ENCODE results near the gene INPP5A. TPM values are rescaled to one million over a fixed set of nuclear protein-coding genes. Genes with fewer than 3 reads are reported as not detected.

Gene INPP5A
- total RNA-seq, 1 experiment from 2014 or later: 16.6 TPM

DNA sequence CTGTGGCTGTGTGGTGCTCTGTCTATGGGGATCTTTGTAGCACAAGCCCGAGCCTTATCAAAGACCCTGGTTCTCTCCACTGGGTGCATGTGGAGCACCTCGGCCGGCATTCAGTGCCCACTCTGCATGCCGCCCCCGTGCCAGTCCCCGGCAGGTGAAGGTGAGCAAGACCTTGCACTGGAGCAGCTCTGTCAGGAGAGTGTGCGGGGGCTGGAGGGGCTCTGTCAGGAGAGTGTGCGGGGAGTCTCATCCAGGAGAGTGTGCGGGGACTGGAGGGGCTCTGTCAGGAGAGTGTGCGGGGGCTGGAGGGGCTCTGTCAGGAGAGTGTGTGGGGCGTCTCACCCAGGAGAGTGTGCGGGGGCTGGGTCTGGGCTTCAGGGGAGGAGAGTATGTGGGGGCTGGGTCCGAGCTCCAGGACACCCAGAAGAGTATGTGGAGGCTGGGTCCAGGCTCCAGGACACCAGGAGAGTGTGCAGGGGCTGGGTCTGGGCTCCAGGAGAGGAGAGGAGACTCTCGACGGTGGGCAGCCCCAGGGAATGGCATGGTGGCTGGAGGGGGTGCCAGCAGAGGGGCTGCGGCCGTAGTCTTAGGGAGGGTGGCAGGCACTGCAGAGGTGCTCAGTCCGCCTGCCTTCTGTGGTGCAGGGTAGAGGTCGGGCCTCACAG is 40.8 kb downstream of the INPP5A start:
- no TSS peak for BruUV-seq (replicated peaks)
- intact Hi-C loops (cut with micrococcal nuclease; ENCODE audit: unreplicated experiment): loop anchor here (5.0 to 10.0 kb wide), 2 partner anchors 59 to 114 kb away; no protein-coding TSS in a partner anchor

DNA sequence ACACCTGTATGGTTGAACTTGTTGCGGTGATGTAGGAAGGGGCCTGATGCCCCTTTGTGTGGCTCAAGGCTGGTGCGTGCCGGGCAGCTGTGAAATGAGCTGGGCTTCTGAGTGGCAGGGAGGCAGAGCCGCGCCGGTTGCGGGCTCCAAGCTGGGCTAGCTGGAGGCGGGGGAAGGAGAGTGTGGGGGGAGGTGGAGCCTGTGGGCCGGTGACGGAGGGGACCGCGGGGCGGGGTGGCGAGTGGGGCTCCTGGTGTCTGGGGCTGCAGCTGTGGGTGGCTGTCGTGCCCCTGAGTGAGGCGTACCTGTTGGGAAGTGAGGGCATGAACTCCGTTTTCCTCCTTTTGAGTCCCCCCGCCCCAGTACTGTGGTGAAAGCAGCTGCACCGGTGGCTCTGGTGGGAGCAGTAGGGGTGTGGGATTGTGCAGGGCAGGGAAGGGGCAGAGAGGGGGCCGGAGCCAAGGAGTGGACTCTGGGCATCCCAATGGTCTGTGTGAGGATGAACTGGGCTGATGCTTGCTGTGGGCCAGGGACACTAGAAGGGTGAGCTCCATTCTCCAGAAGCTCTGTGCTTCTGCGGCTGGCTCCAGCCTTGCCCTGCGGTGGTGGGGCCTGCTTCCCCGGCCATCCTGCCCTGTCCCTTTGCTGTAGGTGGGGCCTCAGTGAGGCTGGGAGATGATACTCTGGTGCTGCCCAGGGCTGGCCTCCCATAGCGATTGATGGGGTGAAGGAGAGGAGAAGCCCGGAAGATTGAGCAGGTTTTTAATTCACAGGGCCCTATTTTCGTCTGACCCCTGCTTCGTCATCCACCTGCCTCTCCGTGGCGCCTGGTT is 41.7 kb downstream of the INPP5A start:
- intact Hi-C loops (cut with micrococcal nuclease; ENCODE audit: unreplicated experiment): loop anchor here (5.0 to 10.0 kb wide), 2 partner anchors 58 to 114 kb away; no protein-coding TSS in a partner anchor
- CTCF ChIA-PET: no interaction called here
- no TSS peak for BruUV-seq (replicated peaks)
- no peak for DNase-seq
- Mint-ChIP-seq H3K27ac (ENCODE audit: unreplicated experiment) (no peak overlapping the region), H3K36me3 (ENCODE audit: insufficient read depth, unreplicated experiment) (peaks cover 7% of the 10 kb centered on the region), H3K4me3 (ENCODE audit: low read depth, unreplicated experiment) (no peak overlapping the region), H3K4me1 (ENCODE audit: low read depth, unreplicated experiment) (peaks cover 29% of the 10 kb centered on the region), H3K27me3 (ENCODE audit: unreplicated experiment) (no peaks in the 10 kb centered on the region), H3K9me3 (ENCODE audit: low read depth, unreplicated experiment) (peaks cover 2% of the 10 kb centered on the region)
- TF ChIP-seq, protein P1, sequence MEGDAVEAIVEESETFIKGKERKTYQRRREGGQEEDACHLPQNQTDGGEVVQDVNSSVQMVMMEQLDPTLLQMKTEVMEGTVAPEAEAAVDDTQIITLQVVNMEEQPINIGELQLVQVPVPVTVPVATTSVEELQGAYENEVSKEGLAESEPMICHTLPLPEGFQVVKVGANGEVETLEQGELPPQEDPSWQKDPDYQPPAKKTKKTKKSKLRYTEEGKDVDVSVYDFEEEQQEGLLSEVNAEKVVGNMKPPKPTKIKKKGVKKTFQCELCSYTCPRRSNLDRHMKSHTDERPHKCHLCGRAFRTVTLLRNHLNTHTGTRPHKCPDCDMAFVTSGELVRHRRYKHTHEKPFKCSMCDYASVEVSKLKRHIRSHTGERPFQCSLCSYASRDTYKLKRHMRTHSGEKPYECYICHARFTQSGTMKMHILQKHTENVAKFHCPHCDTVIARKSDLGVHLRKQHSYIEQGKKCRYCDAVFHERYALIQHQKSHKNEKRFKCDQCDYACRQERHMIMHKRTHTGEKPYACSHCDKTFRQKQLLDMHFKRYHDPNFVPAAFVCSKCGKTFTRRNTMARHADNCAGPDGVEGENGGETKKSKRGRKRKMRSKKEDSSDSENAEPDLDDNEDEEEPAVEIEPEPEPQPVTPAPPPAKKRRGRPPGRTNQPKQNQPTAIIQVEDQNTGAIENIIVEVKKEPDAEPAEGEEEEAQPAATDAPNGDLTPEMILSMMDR (IDR thresholded peaks at IDR 0.05; ENCODE audit: unreplicated experiment): no peak

More for the DNA sequence above, 40.8 kb downstream of the INPP5A start:
- TF ChIP-seq, protein P1 (IDR thresholded peaks at IDR 0.05; ENCODE audit: unreplicated experiment): no peak
- no peak for DNase-seq
- H3K27me3 Mint-ChIP-seq (ENCODE audit: unreplicated experiment): no peaks in the 10 kb centered on the region
- H3K4me1 Mint-ChIP-seq (ENCODE audit: low read depth, unreplicated experiment): peaks cover 29% of the 10 kb centered on the region
- peaks cover 7% of the 10 kb centered on the region for H3K36me3 Mint-ChIP-seq (ENCODE audit: insufficient read depth, unreplicated experiment)
- no peak overlapping the region for H3K27ac Mint-ChIP-seq (ENCODE audit: unreplicated experiment)
- peaks cover 2% of the 10 kb centered on the region for H3K9me3 Mint-ChIP-seq (ENCODE audit: low read depth, unreplicated experiment)
- no peak overlapping the region for H3K4me3 Mint-ChIP-seq (ENCODE audit: low read depth, unreplicated experiment)
- CTCF ChIA-PET: no interaction called here

DNA sequence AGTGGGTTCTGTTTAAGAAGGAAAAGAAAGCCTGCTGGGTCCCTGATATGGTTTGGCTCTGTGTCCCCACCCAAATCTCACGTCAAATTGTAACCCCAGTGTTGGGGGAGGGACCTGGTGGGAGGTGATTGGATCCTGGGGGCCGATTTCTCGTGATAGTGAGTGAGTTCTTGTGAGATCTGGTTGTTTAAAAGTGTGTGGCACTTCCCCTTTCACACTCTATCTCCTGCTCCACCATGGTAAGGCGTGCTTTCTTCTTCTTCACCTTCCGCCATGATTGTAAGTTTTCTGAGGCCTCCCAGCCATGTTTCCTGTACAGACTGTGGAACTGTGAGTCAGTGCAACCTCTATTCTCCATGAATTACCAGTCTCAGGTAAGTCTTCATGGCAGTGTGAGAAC is 42.6 kb downstream of the INPP5A start:
- Mint-ChIP-seq H3K27me3 (ENCODE audit: unreplicated experiment) (no peaks in the 10 kb centered on the region), H3K9me3 (ENCODE audit: low read depth, unreplicated experiment) (peaks cover 2% of the 10 kb centered on the region), H3K4me3 (ENCODE audit: low read depth, unreplicated experiment) (no peak overlapping the region), H3K36me3 (ENCODE audit: insufficient read depth, unreplicated experiment) (peaks cover 5% of the 10 kb centered on the region), H3K4me1 (ENCODE audit: low read depth, unreplicated experiment) (peaks cover 27% of the 10 kb centered on the region), H3K27ac (ENCODE audit: unreplicated experiment) (no peak overlapping the region)
- intact Hi-C loops (cut with micrococcal nuclease; ENCODE audit: unreplicated experiment): no loop called here
- no TSS peak for BruUV-seq (replicated peaks)
- TF ChIP-seq, protein P1 (IDR thresholded peaks at IDR 0.05; ENCODE audit: unreplicated experiment): no peak
- CTCF ChIA-PET: no interaction called here
- no peak for DNase-seq

DNA sequence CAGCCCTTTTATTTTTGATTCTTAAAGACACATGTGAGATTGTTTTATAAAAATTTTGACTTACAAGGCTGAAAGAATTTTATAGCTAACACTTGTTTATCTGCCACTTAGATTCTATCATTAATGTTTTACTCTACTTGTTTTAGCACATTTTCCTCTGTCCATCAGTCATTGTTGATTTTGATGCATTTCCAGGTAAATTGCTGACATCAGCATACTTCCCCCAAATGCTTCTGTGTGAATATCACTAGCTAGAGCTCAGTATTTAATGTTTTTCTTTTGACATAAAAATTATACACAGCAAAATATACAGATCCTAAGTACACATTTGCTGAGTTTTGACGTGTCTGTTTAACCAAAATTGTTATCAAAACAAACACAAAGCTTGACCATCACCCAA is 43.0 kb downstream of the INPP5A start:
- peaks cover 3% of the 10 kb centered on the region for H3K36me3 Mint-ChIP-seq (ENCODE audit: insufficient read depth, unreplicated experiment)
- TF ChIP-seq, protein P1 (IDR thresholded peaks at IDR 0.05; ENCODE audit: unreplicated experiment): no peak
- CTCF ChIA-PET: no interaction called here
- H3K27me3 Mint-ChIP-seq (ENCODE audit: unreplicated experiment): no peaks in the 10 kb centered on the region
- no peak overlapping the region for H3K4me3 Mint-ChIP-seq (ENCODE audit: low read depth, unreplicated experiment)
- H3K27ac Mint-ChIP-seq (ENCODE audit: unreplicated experiment): no peak overlapping the region
- intact Hi-C loops (cut with micrococcal nuclease; ENCODE audit: unreplicated experiment): no loop called here
- H3K4me1 Mint-ChIP-seq (ENCODE audit: low read depth, unreplicated experiment): peaks cover 23% of the 10 kb centered on the region
- BruUV-seq (replicated peaks): no TSS peak
- DNase-seq: no peak
- H3K9me3 Mint-ChIP-seq (ENCODE audit: low read depth, unreplicated experiment): peaks cover 2% of the 10 kb centered on the region

Measured in Calu3 (cell line).